HEK293 (cell line): ENCODE measurements around the gene PSORS1C1.
A peak's percentile ranks its signal among the peaks of the same experiment; 100 is the strongest.

Experiments
- CTCF ChIA-PET: fragments of 350-600 bp; formaldehyde crosslinking; extraction: SDS; loops from one replicate; lab custom pipeline; 2021; ENCODE audit warnings: antibody characterized with exemption; lab: Yijun Ruan, JAX
- POLR2A ChIA-PET: fragments of 300-600 bp; formaldehyde crosslinking; extraction: SDS; loops from one replicate; lab custom pipeline; 2020; ENCODE audit warnings: antibody characterized with exemption, inconsistent platforms; lab: Yijun Ruan, JAX
- H3K27ac ChIP-seq: fragments of 200-500 bp; sonication (Bioruptor generic); 2 replicates; pipeline ENCODE4 v1.5.1; 2014; ENCODE audit warnings: low read depth, low read length, control low read depth, inconsistent platforms; ENCODE audit errors: extremely low read depth
- H3K36me3 ChIP-seq, 2 experiments: fragments of 200-500 bp in 1 of 2; sonication (Bioruptor generic) in 1 of 2; 1 replicate in 1 of 2; 2 replicates in 1 of 2; pipeline ENCODE4 v1.5.1; 2014 to 2017; ENCODE audit warnings: inconsistent platforms in 2 of 2, low read length in 2 of 2; ENCODE audit not compliant: control insufficient read depth in 2 of 2, insufficient read depth in 1 of 2
- H3K4me1 ChIP-seq: fragments of 200-500 bp; sonication (Bioruptor generic); 2 replicates; pipeline ENCODE4 v1.5.1; 2014; ENCODE audit warnings: mild to moderate bottlenecking, low read length, inconsistent platforms; ENCODE audit not compliant: control insufficient read depth, insufficient read depth
- H3K4me3 ChIP-seq: 2 replicates; pipeline ENCODE4 v1.5.1; 2011; ENCODE audit warnings: low read depth, mild to moderate bottlenecking, control low read depth, low read length, moderate library complexity
- H3K9me3 ChIP-seq: fragments of 200-500 bp; sonication (Bioruptor generic); 2 replicates; pipeline ENCODE4 v1.5.1; 2014; ENCODE audit warnings: low read depth, low read length, inconsistent platforms; ENCODE audit not compliant: control insufficient read depth, insufficient read depth
- PATZ1 ChIP-seq: fragments of 450-650 bp; formaldehyde crosslinking; IDR thresholded peaks from 2 replicates; pipeline ENCODE4 v1.5.1; 2016; ENCODE audit warnings: missing biosample characterization, missing genetic modification characterization
- PBX3 ChIP-seq: sonication (generic); formaldehyde crosslinking; IDR thresholded peaks from 2 replicates; pipeline ENCODE4 v1.8.1; 2022; ENCODE audit warnings: mild to moderate bottlenecking, moderate library complexity, missing genetic modification reagents
- PRDM10 ChIP-seq: fragments of 450-650 bp; formaldehyde crosslinking; IDR thresholded peaks from 2 replicates; pipeline ENCODE4 v1.5.1; 2016; ENCODE audit warnings: missing biosample characterization, missing genetic modification characterization
- ZNF138 ChIP-seq: fragments of 450-650 bp; formaldehyde crosslinking; IDR thresholded peaks from 2 replicates; pipeline ENCODE4 v1.5.1; 2016; ENCODE audit warnings: missing biosample characterization, missing genetic modification characterization, borderline replicate concordance
- ZNF2 ChIP-seq: fragments of 450-650 bp; formaldehyde crosslinking; IDR thresholded peaks from 2 replicates; pipeline ENCODE4 v1.5.1; 2016; ENCODE audit warnings: missing biosample characterization, missing genetic modification characterization
- ZNF362 ChIP-seq: fragments of 450-650 bp; formaldehyde crosslinking; IDR thresholded peaks from 2 replicates; pipeline ENCODE4 v1.5.1; 2016; ENCODE audit warnings: missing biosample characterization, missing genetic modification characterization
- ZNF48 ChIP-seq: fragments of 450-650 bp; formaldehyde crosslinking; IDR thresholded peaks from 2 replicates; pipeline ENCODE4 v1.5.1; 2016; ENCODE audit warnings: missing biosample characterization, missing genetic modification characterization
- ZNF660 ChIP-seq: fragments of 450-650 bp; IDR thresholded peaks from 2 replicates; pipeline ENCODE4 v1.5.1; 2018; ENCODE audit warnings: missing biosample characterization, mild to moderate bottlenecking, missing genetic modification characterization
- ZNF76 ChIP-seq: fragments of 450-650 bp; formaldehyde crosslinking; IDR thresholded peaks from 2 replicates; pipeline ENCODE4; 2016; ENCODE audit warnings: low read depth, missing biosample characterization, missing genetic modification characterization, borderline replicate concordance
- ZSCAN5A ChIP-seq: fragments of 450-650 bp; formaldehyde crosslinking; IDR thresholded peaks from 2 replicates; pipeline ENCODE4 v1.5.1; 2016; ENCODE audit warnings: missing biosample characterization, missing genetic modification characterization

Gene PSORS1C1

GRCh38 chr6:31175971-31176370 lies 61.4 kb downstream of the PSORS1C1 start (continued):
- no peak for TF ChIP-seq ZNF362 (tag by site-specific recombination)
- TF ChIP-seq ZNF48 (tag by site-specific recombination): no peak

- POLR2A ChIA-PET: no interaction called here
- Histone ChIP-seq H3K9me3 (no peaks in the 10 kb centered on the region), H3K27ac (no peak overlapping the region), H3K36me3 (no peaks in the 10 kb centered on the region)
- TF ChIP-seq ZNF660 (tag by site-specific recombination) (no peak), PRDM10 (tag by site-specific recombination) (0 out of 2 replicates have a peak, but pooled peaks have one; percentile 16), ZNF76 (tag by site-specific recombination) (no peak)
- TF ChIP-seq, all 188 proteins: peak for 1
- Histone ChIP-seq H3K4me3 (no peak overlapping the region), H3K4me1 (no peaks in the 10 kb centered on the region)
- CTCF ChIA-PET: interaction anchor here (1.5 kb wide), 1 partner anchor 45 kb away, joined by 5 read pairs; no protein-coding TSS in a partner anchor
These were observed 63.8 kb downstream of the PSORS1C1 start for GRCh38 chr6:31178143-31179041.

- POLR2A ChIA-PET: no interaction called here
- no peaks in the 10 kb centered on the region for H3K4me1 ChIP-seq
- H3K4me3 ChIP-seq: no peak overlapping the region
- CTCF ChIA-PET: interaction anchor here (0.6 to 1.2 kb wide), 2 partner anchors 109 to 188 kb away, joined by 3 to 5 read pairs; no protein-coding TSS in a partner anchor
- H3K27ac ChIP-seq: no peak overlapping the region
- no peaks in the 10 kb centered on the region for H3K9me3 ChIP-seq
- TF ChIP-seq ZNF138 (tag by site-specific recombination): no peak
- no peak for TF ChIP-seq PATZ1 (tag by site-specific recombination)
- no peak for TF ChIP-seq PBX3 (CRISPR knock-in tag)
- TF ChIP-seq ZSCAN5A (tag by site-specific recombination): no peak
- TF ChIP-seq ZNF2: no peak
- no peaks in the 10 kb centered on the region for H3K36me3 ChIP-seq
These were observed 64.4 kb downstream of the PSORS1C1 start for GRCh38 chr6:31179042-31179386.
